ENCODE data around the gene RPL10.

The RPL10 gene

GRCh38 chrX:154431341-154431740, 33.2 kb downstream of the RPL10 start:
- no peak for DNase-seq

- DNase-seq = no peak
Measured at GRCh38 chrX:154432210-154432609, 34.0 kb downstream of the RPL10 start.

- DNase-seq = no peak
Measured at GRCh38 chrX:154433605-154434004, 35.4 kb downstream of the RPL10 start.

- DNase-seq = no peak
Measured at GRCh38 chrX:154434394-154435168, 36.4 kb downstream of the RPL10 start.

GRCh38 chrX:154435171-154435733, 37.1 kb downstream of the RPL10 start:
- DNase-seq = no peak

- DNase-seq = peak; percentile 40
Measured at GRCh38 chrX:154436374-154436982, 38.3 kb downstream of the RPL10 start.

GRCh38 chrX:154436983-154437752, 39.0 kb downstream of the RPL10 start, which contains the start of gene GDI1:
Gene GDI1, plus strand, starts transcription at chrX:154437154. Its CDS starts 101 bp downstream, at chrX:154437255.
- peak; percentile 49 for DNase-seq

GRCh38 chrX:154437971-154438893, 40.1 kb downstream of the RPL10 start:
- DNase-seq = no peak

- DNase-seq = no peak
Measured at GRCh38 chrX:154439841-154440240, 41.7 kb downstream of the RPL10 start.

- no peak for DNase-seq
Measured at GRCh38 chrX:154440623-154441357, 42.6 kb downstream of the RPL10 start.

GRCh38 chrX:154441564-154441963, 43.4 kb downstream of the RPL10 start:
- DNase-seq = no peak

GRCh38 chrX:154441984-154442707, 44.0 kb downstream of the RPL10 start:
- DNase-seq = no peak

- DNase-seq = no peak
Measured at GRCh38 chrX:154443479-154443910, 45.3 kb downstream of the RPL10 start.

GRCh38 chrX:154443992-154444754, 46.0 kb downstream of the RPL10 start, which contains the start of gene FAM50A:
Gene FAM50A, plus strand, starts transcription at chrX:154444141. Its CDS starts 95 bp downstream, at chrX:154444236.
- peak; percentile 57 for DNase-seq

- no peak for DNase-seq
Measured at GRCh38 chrX:154444755-154445246, 46.6 kb downstream of the RPL10 start.

GRCh38 chrX:154445776-154446175, 47.6 kb downstream of the RPL10 start:
- DNase-seq = no peak

- DNase-seq = no peak
Measured at GRCh38 chrX:154446430-154446829, 48.3 kb downstream of the RPL10 start.

- no peak for DNase-seq
Measured at GRCh38 chrX:154448484-154448883, 50.3 kb downstream of the RPL10 start.

- DNase-seq = no peak
Measured at GRCh38 chrX:154449618-154450017, 51.4 kb downstream of the RPL10 start.

GRCh38 chrX:154450312-154450711, 52.1 kb downstream of the RPL10 start:
- no peak for DNase-seq
